ENCODE results near the gene RASSF5.

Gene RASSF5

DNA sequence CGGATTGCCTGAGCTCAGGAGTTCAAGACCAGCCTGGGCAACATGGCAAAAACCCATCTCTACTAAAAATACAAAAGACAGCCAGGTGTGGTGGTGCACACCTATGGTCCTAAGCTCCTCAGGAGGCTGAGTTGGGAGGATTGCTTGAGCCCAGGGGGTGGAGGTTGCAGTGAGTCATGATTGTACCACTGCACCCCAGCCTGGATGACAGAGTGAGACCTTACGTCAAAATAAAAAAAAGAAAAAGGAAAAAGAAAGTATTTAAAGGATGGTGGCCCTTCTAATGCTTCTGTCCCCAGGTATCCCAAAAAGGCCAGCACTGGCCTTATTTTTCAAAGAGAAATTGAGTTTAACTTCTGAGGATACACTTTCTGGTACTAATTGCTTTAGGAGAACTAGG lies 35.3 kb upstream of the RASSF5 start:
- Mint-ChIP-seq H3K27ac (peak overlapping the region; percentile 62 to 91 (median 78)), H3K4me3 (peak overlapping the region; percentile 78 to 84 (median 80)), H3K27me3 (ENCODE audit: low read depth) (peaks cover 16% of the 10 kb centered on the region), H3K9me3 (no peaks in the 10 kb centered on the region), H3K36me3 (ENCODE audit: low read depth) (peaks cover 16% of the 10 kb centered on the region), H3K4me1 (peaks cover 50% of the 10 kb centered on the region)
- TF ChIP-seq, protein P1, sequence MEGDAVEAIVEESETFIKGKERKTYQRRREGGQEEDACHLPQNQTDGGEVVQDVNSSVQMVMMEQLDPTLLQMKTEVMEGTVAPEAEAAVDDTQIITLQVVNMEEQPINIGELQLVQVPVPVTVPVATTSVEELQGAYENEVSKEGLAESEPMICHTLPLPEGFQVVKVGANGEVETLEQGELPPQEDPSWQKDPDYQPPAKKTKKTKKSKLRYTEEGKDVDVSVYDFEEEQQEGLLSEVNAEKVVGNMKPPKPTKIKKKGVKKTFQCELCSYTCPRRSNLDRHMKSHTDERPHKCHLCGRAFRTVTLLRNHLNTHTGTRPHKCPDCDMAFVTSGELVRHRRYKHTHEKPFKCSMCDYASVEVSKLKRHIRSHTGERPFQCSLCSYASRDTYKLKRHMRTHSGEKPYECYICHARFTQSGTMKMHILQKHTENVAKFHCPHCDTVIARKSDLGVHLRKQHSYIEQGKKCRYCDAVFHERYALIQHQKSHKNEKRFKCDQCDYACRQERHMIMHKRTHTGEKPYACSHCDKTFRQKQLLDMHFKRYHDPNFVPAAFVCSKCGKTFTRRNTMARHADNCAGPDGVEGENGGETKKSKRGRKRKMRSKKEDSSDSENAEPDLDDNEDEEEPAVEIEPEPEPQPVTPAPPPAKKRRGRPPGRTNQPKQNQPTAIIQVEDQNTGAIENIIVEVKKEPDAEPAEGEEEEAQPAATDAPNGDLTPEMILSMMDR (IDR thresholded peaks at IDR 0.05; ENCODE audit: unreplicated experiment in 3 of 3): no peak

GRCh38 chr1:206472454-206472853 lies 34.9 kb upstream of the RASSF5 start:
- Mint-ChIP-seq H3K27ac (peak overlapping the region; percentile 37 to 78 (median 62)), H3K4me3 (peak overlapping the region; percentile 55 to 73 (median 71)), H3K36me3 (ENCODE audit: low read depth) (peaks cover 16% of the 10 kb centered on the region), H3K9me3 (no peaks in the 10 kb centered on the region), H3K27me3 (ENCODE audit: low read depth) (peaks cover 14% of the 10 kb centered on the region), H3K4me1 (peaks cover 46% of the 10 kb centered on the region)
- TF ChIP-seq, protein P1 (IDR thresholded peaks at IDR 0.05; ENCODE audit: unreplicated experiment in 3 of 3): no peak

GRCh38 chr1:206472886-206473285 lies 34.4 kb upstream of the RASSF5 start:
- peak overlapping the region in 1 of 3 experiments; percentile 37 for H3K27ac Mint-ChIP-seq
- peaks cover 41% of the 10 kb centered on the region for H3K4me1 Mint-ChIP-seq

GRCh38 chr1:206476058-206476457 lies 31.3 kb upstream of the RASSF5 start:
- TF ChIP-seq, protein P1 (IDR thresholded peaks at IDR 0.05; ENCODE audit: unreplicated experiment in 3 of 3): no peak
- H3K4me3 Mint-ChIP-seq: no peak overlapping the region
- peaks cover 26% of the 10 kb centered on the region for H3K4me1 Mint-ChIP-seq
- H3K27ac Mint-ChIP-seq: no peak overlapping the region
- H3K27me3 Mint-ChIP-seq (ENCODE audit: low read depth): peaks cover 6% of the 10 kb centered on the region
- H3K9me3 Mint-ChIP-seq: no peaks in the 10 kb centered on the region
- H3K36me3 Mint-ChIP-seq (ENCODE audit: low read depth): peaks cover 20% of the 10 kb centered on the region

More at GRCh38 chr1:206472886-206473285, 34.4 kb upstream of the RASSF5 start:
- Mint-ChIP-seq H3K36me3 (ENCODE audit: low read depth) (peaks cover 16% of the 10 kb centered on the region), H3K27me3 (ENCODE audit: low read depth) (peaks cover 14% of the 10 kb centered on the region), H3K4me3 (peak overlapping the region; percentile 55 to 73 (median 71)), H3K9me3 (no peaks in the 10 kb centered on the region)
- TF ChIP-seq, protein P1 (IDR thresholded peaks at IDR 0.05; ENCODE audit: unreplicated experiment in 3 of 3): no peak

GRCh38 chr1:206476591-206476990 lies 30.7 kb upstream of the RASSF5 start:
- TF ChIP-seq, protein P1 (IDR thresholded peaks at IDR 0.05; ENCODE audit: unreplicated experiment in 3 of 3): no peak
- no peaks in the 10 kb centered on the region for H3K9me3 Mint-ChIP-seq
- peaks cover 20% of the 10 kb centered on the region for H3K36me3 Mint-ChIP-seq (ENCODE audit: low read depth)
- no peak overlapping the region for H3K27ac Mint-ChIP-seq
- H3K4me1 Mint-ChIP-seq: peaks cover 21% of the 10 kb centered on the region
- H3K4me3 Mint-ChIP-seq: no peak overlapping the region
- peaks cover 6% of the 10 kb centered on the region for H3K27me3 Mint-ChIP-seq (ENCODE audit: low read depth)

DNA sequence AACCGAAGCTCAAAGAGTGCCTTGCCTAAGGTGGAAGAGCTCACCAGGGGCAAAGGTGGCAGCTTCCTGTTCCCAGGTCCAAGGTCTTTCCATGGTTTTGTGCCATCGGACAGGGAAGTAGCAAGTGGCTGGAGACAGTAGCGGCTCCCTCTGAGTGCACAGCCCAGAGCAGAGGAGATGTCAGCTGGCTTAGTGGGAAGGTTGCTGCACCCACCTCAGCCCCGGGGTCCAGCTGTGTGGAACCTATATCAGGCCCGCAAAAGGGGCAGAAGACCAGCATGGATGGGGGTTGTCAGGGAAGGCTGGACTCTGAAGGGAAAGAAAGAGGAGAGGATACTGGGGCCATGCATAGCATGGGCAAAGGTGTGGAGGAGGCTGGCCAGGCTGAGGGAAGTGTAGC lies 30.2 kb upstream of the RASSF5 start:
- no peak overlapping the region for H3K4me3 Mint-ChIP-seq
- H3K9me3 Mint-ChIP-seq: no peaks in the 10 kb centered on the region
- TF ChIP-seq, protein P1 (IDR thresholded peaks at IDR 0.05; ENCODE audit: unreplicated experiment in 3 of 3): no peak
- peaks cover 6% of the 10 kb centered on the region for H3K27me3 Mint-ChIP-seq (ENCODE audit: low read depth)
- peaks cover 17% of the 10 kb centered on the region for H3K4me1 Mint-ChIP-seq
- H3K27ac Mint-ChIP-seq: no peak overlapping the region
- peaks cover 20% of the 10 kb centered on the region for H3K36me3 Mint-ChIP-seq (ENCODE audit: low read depth)
